ENCODE data around the gene LRRC26.

- no peak for TF ChIP-seq EZH2 (IDR thresholded peaks at IDR 0.05; ENCODE audit: insufficient read depth, poor library complexity, severe bottlenecking)
- no peak for TF ChIP-seq EZH2phosphoT487 (IDR thresholded peaks at IDR 0.05; ENCODE audit: insufficient read depth, low read depth)
Observed at GRCh38 chr9:137157618-137158415, 12.0 kb downstream of the LRRC26 start.

All from GM23248 (cell line).